Karpas-422 (cell line): ENCODE results near the gene TRABD2B. TPM values are rescaled to one million over a fixed set of nuclear protein-coding genes. Genes with fewer than 3 reads are reported as not detected.
A peak's percentile ranks its signal among the peaks of the same experiment; 100 is the strongest.

Source experiments
- DNase-seq: peaks from one replicate; pipeline ENCODE4 v3.0.0-alpha.2; 2015
- H2AFZ ChIP-seq: fragments of 200-600 bp; sonication (generic); 2 replicates; pipeline ENCODE4 v1.6.1; 2014; ENCODE audit warnings: antibody characterized with exemption, low read length, mixed read lengths
- H3K27ac ChIP-seq: fragments of 200-600 bp; sonication (generic); 2 replicates; pipeline ENCODE4 v1.5.1; 2014; ENCODE audit warnings: mild to moderate bottlenecking, low read length, moderate library complexity
- H3K27me3 ChIP-seq: fragments of 200-600 bp; sonication (generic); 2 replicates; pipeline ENCODE4 v1.6.1; 2014; ENCODE audit warnings: low read length, mixed read lengths
- H3K36me3 ChIP-seq: fragments of 200-600 bp; sonication (generic); 2 replicates; pipeline ENCODE4 v1.6.1; 2014; ENCODE audit warnings: low read length, mixed read lengths; ENCODE audit not compliant: insufficient read depth
- H3K4me1 ChIP-seq: fragments of 200-600 bp; sonication (generic); 2 replicates; pipeline ENCODE4 v1.6.1; 2014; ENCODE audit warnings: mild to moderate bottlenecking, low read length, mixed read lengths
- H3K4me2 ChIP-seq: fragments of 200-600 bp; sonication (generic); 2 replicates; pipeline ENCODE4 v1.6.1; 2014; ENCODE audit warnings: low read length, low read depth, mild to moderate bottlenecking; ENCODE audit not compliant: poor library complexity, severe bottlenecking
- H3K4me3 ChIP-seq: fragments of 200-600 bp; sonication (generic); 2 replicates; pipeline ENCODE4 v1.5.1; 2014; ENCODE audit warnings: mild to moderate bottlenecking, antibody characterized with exemption, low read length, mixed read lengths
- H3K79me2 ChIP-seq: fragments of 200-600 bp; sonication (generic); 2 replicates; pipeline ENCODE4 v1.6.1; 2014; ENCODE audit warnings: mild to moderate bottlenecking, low read length, mixed read lengths
- H3K9ac ChIP-seq: fragments of 200-600 bp; sonication (generic); 2 replicates; pipeline ENCODE4 v1.6.0; 2014; ENCODE audit warnings: low read length
- H3K9me2 ChIP-seq: fragments of 200-600 bp; sonication (generic), shearing (Covaris generic); replicated peaks from 2 replicates; pipeline ENCODE4 v1.6.0; 2014; ENCODE audit warnings: mild to moderate bottlenecking, low read length, moderate library complexity; ENCODE audit not compliant: insufficient read depth
- H3K9me3 ChIP-seq: fragments of 300-700, 200-600 bp; sonication (generic); 2 replicates; pipeline ENCODE4 v1.6.1; 2014; ENCODE audit warnings: low read length, mixed read lengths
- H4K20me1 ChIP-seq: fragments of 200-600 bp; sonication (generic); 2 replicates; pipeline ENCODE4 v1.6.1; 2014; ENCODE audit warnings: mild to moderate bottlenecking, antibody characterized with exemption, low read length, low read depth; ENCODE audit not compliant: insufficient read depth
- total RNA-seq: library from RNA; depleted of rRNA; stranded (reverse); fragments of >200 nt; shearing (Covaris generic); gene quantifications from 2 replicates; pipeline ENCODE4 v1.2.3, GENCODE V29; 2014; ENCODE audit warnings: low replicate concordance

The TRABD2B gene
- total RNA-seq, 1 experiment from 2014 or later: not detected

DNA sequence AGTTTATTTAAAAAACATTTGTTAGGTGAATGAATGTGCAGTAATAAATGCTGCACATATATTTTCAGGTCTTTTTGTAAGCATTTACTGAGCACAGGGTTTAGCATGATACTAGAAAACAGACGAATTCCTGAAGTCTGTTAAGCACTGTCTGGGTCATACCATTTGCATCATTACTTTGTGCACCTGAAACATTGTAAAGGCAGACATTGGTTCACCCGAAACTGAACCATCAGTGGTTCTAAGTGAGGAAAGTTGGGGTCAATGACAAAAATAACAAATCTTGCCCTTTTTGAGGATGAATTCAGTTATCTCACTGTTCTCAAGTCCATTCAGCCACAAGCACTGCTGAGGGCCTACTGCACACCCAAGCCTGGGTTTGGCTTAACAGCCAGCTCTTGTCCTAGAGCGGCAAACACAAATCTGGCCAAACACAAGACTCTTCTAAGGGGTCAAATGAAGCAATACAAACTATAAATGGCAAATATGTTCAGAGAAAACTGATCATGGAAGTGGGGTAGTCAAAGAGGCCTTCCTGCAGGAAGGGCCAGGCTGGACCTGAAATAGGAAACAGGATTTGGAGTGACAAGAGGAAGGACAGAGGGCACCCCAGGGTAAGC, 21.8 kb downstream of the TRABD2B start:
- Histone ChIP-seq H3K4me2 (no peak overlapping the region), H3K4me1 (no peaks in the 10 kb centered on the region), H3K9me2 (no peaks in the 10 kb centered on the region), H3K36me3 (no peaks in the 10 kb centered on the region), H3K9ac (no peak overlapping the region), H3K4me3 (no peak overlapping the region), H3K27me3 (no peaks in the 10 kb centered on the region), H4K20me1 (no peaks in the 10 kb centered on the region), H3K27ac (no peak overlapping the region), H3K79me2 (no peaks in the 10 kb centered on the region), H3K9me3 (no peaks in the 10 kb centered on the region), H2AFZ (no peak overlapping the region)
- DNase-seq: no peak

DNA sequence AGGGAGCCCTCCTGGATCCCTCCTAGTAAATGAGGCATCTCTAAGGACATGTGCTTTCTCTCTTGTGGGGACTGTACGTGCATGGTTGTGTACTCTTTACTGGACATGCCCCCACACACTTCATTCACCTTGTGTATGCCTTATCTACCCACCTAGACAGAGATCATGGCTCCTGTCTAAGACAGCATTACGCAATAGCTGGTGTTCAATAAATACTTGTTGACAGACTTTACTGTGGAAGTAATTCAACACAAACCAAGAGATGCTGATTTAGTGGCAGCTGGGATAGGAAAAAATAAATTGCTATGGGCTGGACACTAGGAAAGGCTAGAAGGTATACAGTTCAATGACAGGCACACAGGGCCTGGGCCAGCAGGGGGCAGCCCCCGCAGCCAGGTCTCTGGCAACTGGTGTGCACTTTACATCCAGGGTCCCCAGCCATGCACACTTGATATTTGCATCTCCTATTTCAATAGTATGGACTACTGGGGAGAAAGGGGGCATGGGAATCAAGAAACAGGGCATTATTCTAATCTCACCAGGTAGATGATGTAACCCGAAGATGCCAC, 24.2 kb downstream of the TRABD2B start:
- no peak overlapping the region for H3K9ac ChIP-seq
- no peaks in the 10 kb centered on the region for H4K20me1 ChIP-seq
- peak; percentile 54 for DNase-seq
- no peaks in the 10 kb centered on the region for H3K27me3 ChIP-seq
- H3K36me3 ChIP-seq: no peaks in the 10 kb centered on the region
- no peak overlapping the region for H3K27ac ChIP-seq
- no peaks in the 10 kb centered on the region for H3K79me2 ChIP-seq
- H2AFZ ChIP-seq: no peak overlapping the region
- no peaks in the 10 kb centered on the region for H3K9me2 ChIP-seq
- no peaks in the 10 kb centered on the region for H3K4me1 ChIP-seq
- H3K4me3 ChIP-seq: no peak overlapping the region
- no peak overlapping the region for H3K4me2 ChIP-seq
- no peaks in the 10 kb centered on the region for H3K9me3 ChIP-seq

GRCh38 chr1:47971385-47972160, 25.6 kb downstream of the TRABD2B start:
- Histone ChIP-seq H3K27me3 (no peaks in the 10 kb centered on the region), H3K4me1 (no peaks in the 10 kb centered on the region), H3K4me2 (no peak overlapping the region), H3K36me3 (no peaks in the 10 kb centered on the region), H4K20me1 (no peaks in the 10 kb centered on the region), H3K4me3 (no peak overlapping the region), H3K27ac (no peak overlapping the region), H3K9ac (no peak overlapping the region), H3K9me2 (no peaks in the 10 kb centered on the region), H3K9me3 (no peaks in the 10 kb centered on the region), H3K79me2 (no peaks in the 10 kb centered on the region), H2AFZ (no peak overlapping the region)
- DNase-seq: no peak

- no peaks in the 10 kb centered on the region for H3K9me2 ChIP-seq
Measured at GRCh38 chr1:47970882-47971281, 26.3 kb downstream of the TRABD2B start.

GRCh38 chr1:47969478-47969877, 27.7 kb downstream of the TRABD2B start:
- Histone ChIP-seq H3K4me1 (no peaks in the 10 kb centered on the region), H3K4me3 (no peak overlapping the region), H3K79me2 (no peaks in the 10 kb centered on the region), H3K9me3 (no peaks in the 10 kb centered on the region), H3K36me3 (no peaks in the 10 kb centered on the region), H3K9ac (no peak overlapping the region), H3K27ac (no peak overlapping the region), H2AFZ (no peak overlapping the region), H3K27me3 (no peaks in the 10 kb centered on the region), H4K20me1 (no peaks in the 10 kb centered on the region), H3K4me2 (no peak overlapping the region), H3K9me2 (no peaks in the 10 kb centered on the region)
- no peak for DNase-seq

More at GRCh38 chr1:47970882-47971281, 26.3 kb downstream of the TRABD2B start:
- no peaks in the 10 kb centered on the region for H3K9me3 ChIP-seq
- H4K20me1 ChIP-seq: no peaks in the 10 kb centered on the region
- H3K79me2 ChIP-seq: no peaks in the 10 kb centered on the region
- H2AFZ ChIP-seq: no peak overlapping the region
- H3K4me3 ChIP-seq: no peak overlapping the region
- no peaks in the 10 kb centered on the region for H3K36me3 ChIP-seq
- no peak for DNase-seq
- H3K4me1 ChIP-seq: no peaks in the 10 kb centered on the region
- no peak overlapping the region for H3K27ac ChIP-seq
- no peak overlapping the region for H3K4me2 ChIP-seq
- H3K9ac ChIP-seq: no peak overlapping the region
- no peaks in the 10 kb centered on the region for H3K27me3 ChIP-seq

- no peak overlapping the region for H2AFZ ChIP-seq
- no peak overlapping the region for H3K4me2 ChIP-seq
- no peak overlapping the region for H3K27ac ChIP-seq
- H3K9ac ChIP-seq: no peak overlapping the region
- H3K9me3 ChIP-seq: no peaks in the 10 kb centered on the region
- H3K36me3 ChIP-seq: no peaks in the 10 kb centered on the region
- no peaks in the 10 kb centered on the region for H3K27me3 ChIP-seq
- H3K4me3 ChIP-seq: no peak overlapping the region
- H3K4me1 ChIP-seq: no peaks in the 10 kb centered on the region
- no peaks in the 10 kb centered on the region for H4K20me1 ChIP-seq
- no peaks in the 10 kb centered on the region for H3K79me2 ChIP-seq
- no peak for DNase-seq
- H3K9me2 ChIP-seq: no peaks in the 10 kb centered on the region
Measured at GRCh38 chr1:47968556-47968888, 28.7 kb downstream of the TRABD2B start.

- no peaks in the 10 kb centered on the region for H3K79me2 ChIP-seq
- H3K9me2 ChIP-seq: no peaks in the 10 kb centered on the region
- H3K9me3 ChIP-seq: no peaks in the 10 kb centered on the region
- H3K36me3 ChIP-seq: no peaks in the 10 kb centered on the region
- no peak overlapping the region for H2AFZ ChIP-seq
- no peaks in the 10 kb centered on the region for H3K27me3 ChIP-seq
- DNase-seq: no peak
- H3K4me2 ChIP-seq: no peak overlapping the region
- H4K20me1 ChIP-seq: no peaks in the 10 kb centered on the region
- no peak overlapping the region for H3K4me3 ChIP-seq
- no peak overlapping the region for H3K27ac ChIP-seq
- no peaks in the 10 kb centered on the region for H3K4me1 ChIP-seq
- H3K9ac ChIP-seq: no peak overlapping the region
Measured at GRCh38 chr1:47967864-47968555, 29.2 kb downstream of the TRABD2B start.

GRCh38 chr1:47965816-47966215, 31.4 kb downstream of the TRABD2B start:
- Histone ChIP-seq H3K79me2 (no peaks in the 10 kb centered on the region), H3K9ac (no peak overlapping the region), H3K36me3 (no peaks in the 10 kb centered on the region), H3K27me3 (no peaks in the 10 kb centered on the region), H3K27ac (no peak overlapping the region), H3K9me3 (no peaks in the 10 kb centered on the region), H3K4me3 (no peak overlapping the region), H2AFZ (no peak overlapping the region), H4K20me1 (no peaks in the 10 kb centered on the region), H3K9me2 (no peaks in the 10 kb centered on the region), H3K4me1 (no peaks in the 10 kb centered on the region), H3K4me2 (no peak overlapping the region)
- no peak for DNase-seq
